MG63 (cell line): ENCODE measurements around the gene RPP38. TPM values are rescaled to one million over a fixed set of nuclear protein-coding genes. Genes with fewer than 3 reads are reported as not detected.

Source experiments
- DNase-seq: peaks from one replicate; pipeline ENCODE4 v3.0.0-alpha.2; 2020
- H3K27me3 ChIP-seq: fragments of 250-450 bp; sonication (Bioruptor Pico); 2 replicates; pipeline ENCODE4 v1.5.1; 2020; ENCODE audit warnings: mild to moderate bottlenecking, moderate library complexity
- H3K36me3 ChIP-seq: fragments of 250-450 bp; sonication (Bioruptor Pico); 2 replicates; pipeline ENCODE4 v1.5.1; 2020; ENCODE audit warnings: mild to moderate bottlenecking, moderate library complexity
- H3K4me3 ChIP-seq: fragments of 250-450 bp; sonication (Bioruptor Pico); 2 replicates; pipeline ENCODE4 v1.5.1; 2020; ENCODE audit warnings: mild to moderate bottlenecking, moderate library complexity
- H3K9me3 ChIP-seq: fragments of 250-450 bp; sonication (Bioruptor Pico); 2 replicates; pipeline ENCODE4 v1.5.1; 2020; ENCODE audit warnings: mild to moderate bottlenecking, moderate library complexity
- total RNA-seq: library from RNA; depleted of rRNA; stranded (reverse); fragments of >200 nt; shearing (Covaris generic); gene quantifications from 2 replicates; pipeline ENCODE4 v1.2.3, GENCODE V29; 2014; ENCODE audit warnings: low replicate concordance; rRNA removed

RPP38 gene
- total RNA-seq, result 0.27 and 7.6 TPM in 2 replicates

GRCh38 chr10:15097011-15097812 is at the start of gene RPP38:
TSS of gene RPP38 (plus strand) at chr10:15097355. CDS start at chr10:15103315, 5,960 bp downstream.
- H3K9me3 ChIP-seq, result no peaks in the 10 kb centered on the region
- peaks cover 33% of the 10 kb centered on the region for H3K36me3 ChIP-seq
- DNase-seq, result peak; percentile 95
- H3K27me3 ChIP-seq, result no peaks in the 10 kb centered on the region; the same call in 1 of the 2 replicates
- H3K4me3 ChIP-seq, result peak within 1 kb of the TSS; percentile 91

GRCh38 chr10:15049533-15049932 is 47.6 kb upstream of the RPP38 start:
- no peak for DNase-seq
- H3K9me3 ChIP-seq, result peaks cover 3% of the 10 kb centered on the region; the same call in 1 of the 2 replicates
- no peak overlapping the region for H3K4me3 ChIP-seq
- no peaks in the 10 kb centered on the region for H3K27me3 ChIP-seq
- H3K36me3 ChIP-seq, result no peaks in the 10 kb centered on the region

- H3K36me3 ChIP-seq, result no peaks in the 10 kb centered on the region
- DNase-seq, result no peak
- H3K27me3 ChIP-seq, result no peaks in the 10 kb centered on the region
- no peak overlapping the region for H3K4me3 ChIP-seq
- peaks cover 3% of the 10 kb centered on the region; the same call in 1 of the 2 replicates for H3K9me3 ChIP-seq
Observed at GRCh38 chr10:15052121-15052520, 45.0 kb upstream of the RPP38 start.

- H3K9me3 ChIP-seq, result no peaks in the 10 kb centered on the region
- no peak overlapping the region for H3K4me3 ChIP-seq
- DNase-seq, result no peak
- H3K36me3 ChIP-seq, result no peaks in the 10 kb centered on the region
- H3K27me3 ChIP-seq, result no peaks in the 10 kb centered on the region
Observed at GRCh38 chr10:15053061-15053460, 44.1 kb upstream of the RPP38 start.

GRCh38 chr10:15058689-15059088 is 38.5 kb upstream of the RPP38 start:
- Histone ChIP-seq H3K36me3 (no peaks in the 10 kb centered on the region), H3K4me3 (no peak overlapping the region), H3K9me3 (peaks cover 2% of the 10 kb centered on the region; the same call in 1 of the 2 replicates), H3K27me3 (no peaks in the 10 kb centered on the region)
- DNase-seq, result no peak

- Histone ChIP-seq H3K36me3 (no peaks in the 10 kb centered on the region), H3K4me3 (no peak overlapping the region)
- no peak for DNase-seq
Observed at GRCh38 chr10:15059914-15060313, 37.2 kb upstream of the RPP38 start.

GRCh38 chr10:15060638-15061037 is 36.5 kb upstream of the RPP38 start:
- no peaks in the 10 kb centered on the region for H3K36me3 ChIP-seq
- no peak overlapping the region for H3K4me3 ChIP-seq
- no peak for DNase-seq
- peaks cover 6% of the 10 kb centered on the region; the same call in 1 of the 2 replicates for H3K9me3 ChIP-seq
- H3K27me3 ChIP-seq, result no peaks in the 10 kb centered on the region

More at GRCh38 chr10:15059914-15060313, 37.2 kb upstream of the RPP38 start:
- H3K27me3 ChIP-seq, result no peaks in the 10 kb centered on the region
- peaks cover 2% of the 10 kb centered on the region; the same call in 1 of the 2 replicates for H3K9me3 ChIP-seq

- DNase-seq, result no peak
- H3K4me3 ChIP-seq, result no peak overlapping the region
- H3K36me3 ChIP-seq, result no peaks in the 10 kb centered on the region
- 0 out of 2 replicates have a peak, but pooled peaks cover 4% of the 10 kb centered on the region for H3K9me3 ChIP-seq
- no peaks in the 10 kb centered on the region for H3K27me3 ChIP-seq
Observed at GRCh38 chr10:15067154-15067553, 30.0 kb upstream of the RPP38 start.

GRCh38 chr10:15068802-15069201 is 28.4 kb upstream of the RPP38 start:
- peak; percentile 49 for DNase-seq
- 0 out of 2 replicates have a peak, but pooled peaks cover 4% of the 10 kb centered on the region for H3K9me3 ChIP-seq
- no peaks in the 10 kb centered on the region for H3K36me3 ChIP-seq
- H3K27me3 ChIP-seq, result no peaks in the 10 kb centered on the region
- H3K4me3 ChIP-seq, result no peak overlapping the region

- Histone ChIP-seq H3K4me3 (no peak overlapping the region), H3K27me3 (no peaks in the 10 kb centered on the region), H3K9me3 (0 out of 2 replicates have a peak, but pooled peaks cover 4% of the 10 kb centered on the region), H3K36me3 (no peaks in the 10 kb centered on the region)
- DNase-seq, result no peak
Observed at GRCh38 chr10:15069230-15069629, 27.9 kb upstream of the RPP38 start.

- Histone ChIP-seq H3K4me3 (no peak overlapping the region), H3K9me3 (no peaks in the 10 kb centered on the region), H3K27me3 (no peaks in the 10 kb centered on the region), H3K36me3 (no peaks in the 10 kb centered on the region)
- no peak for DNase-seq
Observed at GRCh38 chr10:15072358-15072757, 24.8 kb upstream of the RPP38 start.

- no peaks in the 10 kb centered on the region for H3K36me3 ChIP-seq
- H3K4me3 ChIP-seq, result no peak overlapping the region
- no peaks in the 10 kb centered on the region for H3K9me3 ChIP-seq
- DNase-seq, result no peak
- H3K27me3 ChIP-seq, result no peaks in the 10 kb centered on the region
Observed at GRCh38 chr10:15075421-15075820, 21.7 kb upstream of the RPP38 start.

- Histone ChIP-seq H3K9me3 (no peaks in the 10 kb centered on the region), H3K27me3 (no peaks in the 10 kb centered on the region), H3K36me3 (no peaks in the 10 kb centered on the region), H3K4me3 (peak overlapping the region; percentile 37)
- no peak for DNase-seq
Observed at GRCh38 chr10:15083674-15084501, 13.3 kb upstream of the RPP38 start.

- peak overlapping the region; percentile 37 for H3K4me3 ChIP-seq
- H3K27me3 ChIP-seq, result no peaks in the 10 kb centered on the region
- H3K36me3 ChIP-seq, result no peaks in the 10 kb centered on the region
- no peaks in the 10 kb centered on the region for H3K9me3 ChIP-seq
- peak; percentile 61 for DNase-seq
Observed at GRCh38 chr10:15084502-15084922, 12.6 kb upstream of the RPP38 start.

GRCh38 chr10:15088428-15089261 is 8.5 kb upstream of the RPP38 start, which contains the start of gene ACBD7:
TSS of gene ACBD7 (minus strand) at chr10:15088776. CDS start at chr10:15088728, 48 bp downstream.
- no peaks in the 10 kb centered on the region for H3K27me3 ChIP-seq
- peak within 1 kb of the TSS; percentile 58 for H3K4me3 ChIP-seq
- DNase-seq, result peak; percentile 88
- H3K9me3 ChIP-seq, result no peaks in the 10 kb centered on the region
- H3K36me3 ChIP-seq, result no peaks in the 10 kb centered on the region

- no peak for DNase-seq
- H3K4me3 ChIP-seq, result no peak overlapping the region
- no peaks in the 10 kb centered on the region; the same call in 1 of the 2 replicates for H3K27me3 ChIP-seq
- no peaks in the 10 kb centered on the region for H3K36me3 ChIP-seq
- no peaks in the 10 kb centered on the region for H3K9me3 ChIP-seq
Observed at GRCh38 chr10:15091418-15091817, 5.7 kb upstream of the RPP38 start.
